Stimulated activated CD4-positive, alpha-beta T cell treated with anti-CD3 and anti-CD28 coated beads, Interleukin-12 subunit alpha, Interleukin-12 subunit beta, amount 100 ng/mL, for 4 hours (primary cell): ENCODE measurements around the gene CPA3.

ENCODE experiments used
- DNase-seq: peaks from one replicate; pipeline ENCODE4 v3.0.0-alpha.2; 2020

The CPA3 gene

GRCh38 chr3:148923592-148923991 lies 58.5 kb downstream of the CPA3 start:
- DNase-seq = no peak

- DNase-seq = no peak
These were observed 59.5 kb downstream of the CPA3 start for GRCh38 chr3:148924562-148924961.

GRCh38 chr3:148925845-148926244 lies 60.7 kb downstream of the CPA3 start:
- DNase-seq = no peak

- no peak for DNase-seq
These were observed 65.7 kb downstream of the CPA3 start for GRCh38 chr3:148930752-148931151.

DNA sequence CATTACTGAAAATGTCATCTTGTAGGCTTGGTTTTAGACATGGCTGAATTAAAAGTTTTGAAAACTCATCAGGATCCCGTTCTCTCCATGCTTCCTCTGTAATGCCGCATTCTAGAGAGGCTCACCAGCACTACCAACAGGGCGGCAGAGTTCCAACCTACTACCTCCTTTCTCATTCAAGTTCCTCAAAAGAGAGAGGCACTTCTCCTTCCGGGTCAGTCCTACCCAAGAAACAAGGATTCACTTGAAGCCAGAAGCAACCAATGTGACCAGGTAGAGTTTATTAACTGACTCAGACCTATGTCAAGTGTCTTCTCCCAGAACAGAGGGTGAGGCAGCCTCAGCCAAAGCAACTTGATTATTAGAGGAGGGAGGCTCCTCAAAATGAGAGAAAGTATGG lies 66.5 kb downstream of the CPA3 start:
- no peak for DNase-seq

GRCh38 chr3:148932972-148933371 lies 67.9 kb downstream of the CPA3 start:
- no peak for DNase-seq

DNA sequence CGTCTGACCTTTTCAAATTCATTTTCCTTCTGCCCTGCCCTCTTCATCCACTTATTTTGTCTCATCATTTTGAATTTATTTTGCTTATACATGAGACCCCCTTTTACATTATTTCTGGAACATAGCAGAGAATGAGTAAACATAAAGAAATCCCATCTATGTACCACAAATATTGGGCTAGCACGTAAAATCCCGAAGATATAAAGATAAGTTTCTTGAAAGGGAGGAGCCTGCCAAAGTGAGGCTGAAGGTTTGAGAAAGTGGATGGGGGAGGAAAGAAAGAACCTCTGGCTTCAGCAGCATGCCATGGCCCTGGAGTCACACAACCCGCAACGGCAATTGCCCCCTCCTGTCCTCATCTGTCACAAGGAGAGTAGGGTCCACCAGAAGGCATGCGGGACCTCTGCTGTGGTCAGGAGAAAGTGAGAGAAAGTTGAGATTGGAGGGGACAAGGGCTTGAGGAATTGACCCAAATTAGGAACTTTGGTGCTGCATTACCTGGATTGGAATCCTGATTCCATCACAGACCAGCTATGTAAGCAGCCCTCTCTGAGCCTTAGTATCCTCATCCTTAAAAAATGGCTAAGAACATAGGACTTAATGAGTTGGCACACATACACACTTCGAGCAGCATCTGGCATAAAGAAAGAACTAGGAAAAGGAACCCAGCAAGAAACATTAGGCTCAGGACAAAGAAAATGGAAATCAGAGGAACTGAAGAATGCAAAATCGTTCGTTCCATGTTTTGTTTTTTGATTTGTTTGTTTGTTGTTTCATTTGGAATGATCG lies 72.6 kb downstream of the CPA3 start:
- no peak for DNase-seq

- no peak for DNase-seq
These were observed 73.2 kb downstream of the CPA3 start for GRCh38 chr3:148938306-148938705.

GRCh38 chr3:148938936-148939335 lies 73.8 kb downstream of the CPA3 start:
- no peak for DNase-seq

GRCh38 chr3:148940983-148941382 lies 75.9 kb downstream of the CPA3 start:
- DNase-seq = no peak

GRCh38 chr3:148943506-148944205 lies 78.6 kb downstream of the CPA3 start:
- no peak for DNase-seq

- DNase-seq = no peak
These were observed 80.0 kb downstream of the CPA3 start for GRCh38 chr3:148945116-148945515.
